ENCODE data around the gene FBXO33.

Gene FBXO33

GRCh38 chr14:39430762-39431415, 1.3 kb downstream of the FBXO33 start:
- DNase-seq (ENCODE audit: low read depth), result no peak

GRCh38 chr14:39428118-39428517, 4.1 kb downstream of the FBXO33 start:
- no peak for DNase-seq (ENCODE audit: low read depth)

- DNase-seq (ENCODE audit: low read depth), result no peak
Measured at GRCh38 chr14:39426605-39427004, 5.6 kb downstream of the FBXO33 start.

GRCh38 chr14:39425947-39426346, 6.3 kb downstream of the FBXO33 start:
- DNase-seq (ENCODE audit: low read depth), result no peak

- no peak for DNase-seq (ENCODE audit: low read depth)
Measured at GRCh38 chr14:39423793-39424192, 8.4 kb downstream of the FBXO33 start.

- DNase-seq (ENCODE audit: low read depth), result no peak
Measured at GRCh38 chr14:39422243-39422642, 10.0 kb downstream of the FBXO33 start.

- DNase-seq (ENCODE audit: low read depth), result no peak
Measured at GRCh38 chr14:39419272-39419671, 13.0 kb downstream of the FBXO33 start.

- DNase-seq (ENCODE audit: low read depth), result no peak
Measured at GRCh38 chr14:39417014-39417413, 15.2 kb downstream of the FBXO33 start.

GRCh38 chr14:39416072-39416471, 16.2 kb downstream of the FBXO33 start:
- no peak for DNase-seq (ENCODE audit: low read depth)

- DNase-seq (ENCODE audit: low read depth), result no peak
Measured at GRCh38 chr14:39406560-39406959, 25.7 kb downstream of the FBXO33 start.

- no peak for DNase-seq (ENCODE audit: low read depth)
Measured at GRCh38 chr14:39398382-39398781, 33.9 kb downstream of the FBXO33 start.

- DNase-seq (ENCODE audit: low read depth), result no peak
Measured at GRCh38 chr14:39396448-39396847, 35.8 kb downstream of the FBXO33 start.

- DNase-seq (ENCODE audit: low read depth), result no peak
Measured at GRCh38 chr14:39395555-39396254, 36.5 kb downstream of the FBXO33 start.

GRCh38 chr14:39393289-39393688, 38.9 kb downstream of the FBXO33 start:
- no peak for DNase-seq (ENCODE audit: low read depth)

GRCh38 chr14:39384177-39384576, 48.1 kb downstream of the FBXO33 start:
- DNase-seq (ENCODE audit: low read depth), result no peak

GRCh38 chr14:39383741-39384140, 48.5 kb downstream of the FBXO33 start:
- no peak for DNase-seq (ENCODE audit: low read depth)

- DNase-seq (ENCODE audit: low read depth), result no peak
Measured at GRCh38 chr14:39383026-39383660, 49.1 kb downstream of the FBXO33 start.

GRCh38 chr14:39382463-39382862, 49.8 kb downstream of the FBXO33 start:
- no peak for DNase-seq (ENCODE audit: low read depth)

- DNase-seq (ENCODE audit: low read depth), result no peak
Measured at GRCh38 chr14:39381366-39381765, 50.9 kb downstream of the FBXO33 start.

- no peak for DNase-seq (ENCODE audit: low read depth)
Measured at GRCh38 chr14:39376667-39377403, 55.4 kb downstream of the FBXO33 start.

- no peak for DNase-seq (ENCODE audit: low read depth)
Measured at GRCh38 chr14:39374851-39375250, 57.4 kb downstream of the FBXO33 start.

GRCh38 chr14:39372656-39373055, 59.6 kb downstream of the FBXO33 start:
- DNase-seq (ENCODE audit: low read depth), result no peak

GRCh38 chr14:39370415-39370814, 61.8 kb downstream of the FBXO33 start:
- DNase-seq (ENCODE audit: low read depth), result no peak

Data from stimulated activated CD8-positive, alpha-beta memory T cell treated with anti-CD3 and anti-CD28 coated beads, Interleukin-7, amount 100 ng/mL, for 24 hours (primary cell).